Measurements from ENCODE around the gene PROS1. TPM values are rescaled to one million over a fixed set of nuclear protein-coding genes. Genes with fewer than 3 reads are reported as not detected.
A peak's percentile ranks its signal among the peaks of the same experiment; 100 is the strongest.

The PROS1 gene
- total RNA-seq (2021) (0.99 to 1.7 TPM (median 1.7 TPM) in 3 replicates), Bru-seq, nascent RNA (percentile 27 among the genes with signal in this experiment)
- long read RNA-seq, experiment 1, transcript PROS1-202 (15 exons, 3,583 nt) = major isoform, 5 of 6 reads
- long read RNA-seq, experiment 1, partial matches to known transcripts = 0 of 6 reads
- long read RNA-seq, experiment 1, other reads (novel, unspliced or antisense) = 0 of 6 reads
- long read RNA-seq, experiment 2 = 0 reads
- long read RNA-seq, experiment 3 = 0 reads

DNA sequence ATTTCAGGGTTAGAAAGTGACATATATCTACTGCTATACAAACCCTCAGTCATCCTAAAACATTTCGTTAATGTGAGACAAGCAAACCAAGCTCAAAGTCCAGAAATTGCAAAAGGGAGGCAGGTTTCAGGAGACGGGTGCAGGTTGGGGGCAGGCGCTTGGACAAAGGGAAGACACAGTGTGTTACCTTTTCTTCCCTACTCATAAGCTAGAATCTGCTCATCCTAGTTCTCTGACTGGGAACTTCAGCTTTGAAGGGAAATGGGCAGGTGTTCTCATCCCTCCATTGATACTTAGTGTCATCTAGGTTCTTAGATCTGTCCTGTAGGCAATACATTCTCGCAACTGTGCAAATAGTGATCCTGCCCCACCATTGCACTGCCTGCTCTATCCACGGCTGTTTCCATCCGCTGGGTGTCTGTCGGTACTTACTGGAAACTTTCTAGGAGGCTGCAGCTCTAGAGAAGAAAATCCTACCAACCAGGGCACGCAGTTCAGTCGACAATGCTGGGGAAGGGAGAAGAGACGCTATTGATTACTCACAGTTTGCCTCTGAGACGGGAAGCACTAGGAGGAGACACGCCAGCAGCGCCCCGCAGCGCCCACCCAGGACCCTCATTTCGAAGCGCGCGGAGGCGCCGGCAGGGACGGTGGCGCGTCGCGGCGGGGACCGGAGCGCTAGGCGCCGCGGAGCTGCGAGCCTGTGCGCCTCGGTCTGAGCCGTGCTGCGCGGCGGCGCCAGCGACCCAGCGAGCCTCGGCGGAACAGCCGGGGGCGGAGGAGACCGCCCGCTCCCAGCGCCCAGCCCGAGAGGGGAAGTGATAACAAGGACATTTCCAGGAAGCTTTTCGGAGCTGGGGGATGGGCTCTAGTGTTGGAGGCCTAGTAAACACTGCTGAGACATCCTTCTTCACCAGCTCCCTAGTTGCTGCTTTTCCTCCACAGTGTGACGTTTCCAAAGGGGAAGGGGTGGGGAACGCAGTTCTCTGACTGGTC is at the start of gene PROS1:
PROS1 (minus strand) TSS at position 766 of the 996 bp plus-strand sequence; CDS start at position 619, 147 bp downstream.
- Mint-ChIP-seq H3K9me3 (peaks cover 10% of the 10 kb centered on the region), H3K4me1 (peaks cover 10% of the 10 kb centered on the region), H3K27ac (peak within 1 kb of the TSS; percentile 12; the same call in 1 of the 2 replicates), H3K36me3 (no peaks in the 10 kb centered on the region), H3K4me3 (peak within 1 kb of the TSS; percentile 83), H3K27me3 (ENCODE audit: low read depth) (peaks cover 39% of the 10 kb centered on the region)
- POLR2A ChIA-PET = no interaction called here
- DNase-seq (ENCODE audit: low spot score) (peak; percentile 61), ATAC-seq (peak; percentile 95)
- CTCF ChIA-PET = interaction anchor here (0.9 to 1.0 kb wide), 2 partner anchors 12 to 89 kb away, joined by 3 read pairs; partner anchors contain the start of genes DHFR2 and NSUN3
- TF ChIP-seq FOXP1 (CRISPR knock-in tag; IDR thresholded peaks at IDR 0.05; ENCODE audit: borderline replicate concordance) = peak; percentile 15; the same call in 1 of the 2 replicates
- no peak for TF ChIP-seq NFATC4 (CRISPR knock-in tag; IDR thresholded peaks at IDR 0.05)
- TF ChIP-seq OVOL2 (CRISPR knock-in tag; IDR thresholded peaks at IDR 0.05; ENCODE audit: borderline replicate concordance) = no peak
- TF ChIP-seq ZNF317 (CRISPR knock-in tag; IDR thresholded peaks at IDR 0.05; ENCODE audit: borderline replicate concordance, low read depth) = no peak
- no peak for TF ChIP-seq ZNF219 (CRISPR knock-in tag; IDR thresholded peaks at IDR 0.05; ENCODE audit: borderline replicate concordance)
- TF ChIP-seq GABPB1 (CRISPR knock-in tag; IDR thresholded peaks at IDR 0.05) = no peak
- no peak for TF ChIP-seq HMGA2 (CRISPR knock-in tag; IDR thresholded peaks at IDR 0.05)
- peak; percentile 66 for TF ChIP-seq FOXK1 (CRISPR knock-in tag; IDR thresholded peaks at IDR 0.05)
- TF ChIP-seq ZNF396 (CRISPR knock-in tag; IDR thresholded peaks at IDR 0.05; ENCODE audit: borderline replicate concordance) = no peak
- TF ChIP-seq, protein P1, sequence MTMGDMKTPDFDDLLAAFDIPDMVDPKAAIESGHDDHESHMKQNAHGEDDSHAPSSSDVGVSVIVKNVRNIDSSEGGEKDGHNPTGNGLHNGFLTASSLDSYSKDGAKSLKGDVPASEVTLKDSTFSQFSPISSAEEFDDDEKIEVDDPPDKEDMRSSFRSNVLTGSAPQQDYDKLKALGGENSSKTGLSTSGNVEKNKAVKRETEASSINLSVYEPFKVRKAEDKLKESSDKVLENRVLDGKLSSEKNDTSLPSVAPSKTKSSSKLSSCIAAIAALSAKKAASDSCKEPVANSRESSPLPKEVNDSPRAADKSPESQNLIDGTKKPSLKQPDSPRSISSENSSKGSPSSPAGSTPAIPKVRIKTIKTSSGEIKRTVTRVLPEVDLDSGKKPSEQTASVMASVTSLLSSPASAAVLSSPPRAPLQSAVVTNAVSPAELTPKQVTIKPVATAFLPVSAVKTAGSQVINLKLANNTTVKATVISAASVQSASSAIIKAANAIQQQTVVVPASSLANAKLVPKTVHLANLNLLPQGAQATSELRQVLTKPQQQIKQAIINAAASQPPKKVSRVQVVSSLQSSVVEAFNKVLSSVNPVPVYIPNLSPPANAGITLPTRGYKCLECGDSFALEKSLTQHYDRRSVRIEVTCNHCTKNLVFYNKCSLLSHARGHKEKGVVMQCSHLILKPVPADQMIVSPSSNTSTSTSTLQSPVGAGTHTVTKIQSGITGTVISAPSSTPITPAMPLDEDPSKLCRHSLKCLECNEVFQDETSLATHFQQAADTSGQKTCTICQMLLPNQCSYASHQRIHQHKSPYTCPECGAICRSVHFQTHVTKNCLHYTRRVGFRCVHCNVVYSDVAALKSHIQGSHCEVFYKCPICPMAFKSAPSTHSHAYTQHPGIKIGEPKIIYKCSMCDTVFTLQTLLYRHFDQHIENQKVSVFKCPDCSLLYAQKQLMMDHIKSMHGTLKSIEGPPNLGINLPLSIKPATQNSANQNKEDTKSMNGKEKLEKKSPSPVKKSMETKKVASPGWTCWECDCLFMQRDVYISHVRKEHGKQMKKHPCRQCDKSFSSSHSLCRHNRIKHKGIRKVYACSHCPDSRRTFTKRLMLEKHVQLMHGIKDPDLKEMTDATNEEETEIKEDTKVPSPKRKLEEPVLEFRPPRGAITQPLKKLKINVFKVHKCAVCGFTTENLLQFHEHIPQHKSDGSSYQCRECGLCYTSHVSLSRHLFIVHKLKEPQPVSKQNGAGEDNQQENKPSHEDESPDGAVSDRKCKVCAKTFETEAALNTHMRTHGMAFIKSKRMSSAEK (CRISPR knock-in tag; IDR thresholded peaks at IDR 0.05; ENCODE audit: borderline replicate concordance) = no peak
- no peak for TF ChIP-seq PRRX2 (CRISPR knock-in tag; IDR thresholded peaks at IDR 0.05)
- no peak for TF ChIP-seq ZNF232 (CRISPR knock-in tag; IDR thresholded peaks at IDR 0.05)
- TF ChIP-seq, protein P2, sequence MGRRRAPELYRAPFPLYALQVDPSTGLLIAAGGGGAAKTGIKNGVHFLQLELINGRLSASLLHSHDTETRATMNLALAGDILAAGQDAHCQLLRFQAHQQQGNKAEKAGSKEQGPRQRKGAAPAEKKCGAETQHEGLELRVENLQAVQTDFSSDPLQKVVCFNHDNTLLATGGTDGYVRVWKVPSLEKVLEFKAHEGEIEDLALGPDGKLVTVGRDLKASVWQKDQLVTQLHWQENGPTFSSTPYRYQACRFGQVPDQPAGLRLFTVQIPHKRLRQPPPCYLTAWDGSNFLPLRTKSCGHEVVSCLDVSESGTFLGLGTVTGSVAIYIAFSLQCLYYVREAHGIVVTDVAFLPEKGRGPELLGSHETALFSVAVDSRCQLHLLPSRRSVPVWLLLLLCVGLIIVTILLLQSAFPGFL (CRISPR knock-in tag; IDR thresholded peaks at IDR 0.05; ENCODE audit: borderline replicate concordance) = no peak
- TF ChIP-seq, protein P3, sequence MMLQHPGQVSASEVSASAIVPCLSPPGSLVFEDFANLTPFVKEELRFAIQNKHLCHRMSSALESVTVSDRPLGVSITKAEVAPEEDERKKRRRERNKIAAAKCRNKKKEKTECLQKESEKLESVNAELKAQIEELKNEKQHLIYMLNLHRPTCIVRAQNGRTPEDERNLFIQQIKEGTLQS (CRISPR knock-in tag; conservative IDR thresholded peaks at IDR 0.05) = no peak
- TF ChIP-seq ZNF423 (CRISPR knock-in tag; IDR thresholded peaks at IDR 0.05) = peak; percentile 21; the same call in 1 of the 2 replicates
- TF ChIP-seq, protein P4, sequence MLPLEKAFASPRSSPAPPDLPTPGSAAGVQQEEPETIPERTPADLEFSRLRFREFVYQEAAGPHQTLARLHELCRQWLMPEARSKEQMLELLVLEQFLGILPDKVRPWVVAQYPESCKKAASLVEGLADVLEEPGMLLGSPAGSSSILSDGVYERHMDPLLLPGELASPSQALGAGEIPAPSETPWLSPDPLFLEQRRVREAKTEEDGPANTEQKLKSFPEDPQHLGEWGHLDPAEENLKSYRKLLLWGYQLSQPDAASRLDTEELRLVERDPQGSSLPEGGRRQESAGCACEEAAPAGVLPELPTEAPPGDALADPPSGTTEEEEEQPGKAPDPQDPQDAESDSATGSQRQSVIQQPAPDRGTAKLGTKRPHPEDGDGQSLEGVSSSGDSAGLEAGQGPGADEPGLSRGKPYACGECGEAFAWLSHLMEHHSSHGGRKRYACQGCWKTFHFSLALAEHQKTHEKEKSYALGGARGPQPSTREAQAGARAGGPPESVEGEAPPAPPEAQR (CRISPR knock-in tag; IDR thresholded peaks at IDR 0.05) = no peak
- TF ChIP-seq CREB1 (CRISPR knock-in tag; IDR thresholded peaks at IDR 0.05) = no peak
- TF ChIP-seq NR3C1 (CRISPR knock-in tag; conservative IDR thresholded peaks at IDR 0.05; ENCODE audit: low read depth) = no peak
- no peak for TF ChIP-seq CREM (CRISPR knock-in tag; IDR thresholded peaks at IDR 0.05)
- no peak for TF ChIP-seq JAZF1 (CRISPR knock-in tag; IDR thresholded peaks at IDR 0.05)
- TF ChIP-seq NFE2L1 (CRISPR knock-in tag; IDR thresholded peaks at IDR 0.05) = no peak
- TF ChIP-seq IRF2 (CRISPR knock-in tag; IDR thresholded peaks at IDR 0.05; ENCODE audit: borderline replicate concordance, low read depth) = no peak
- TF ChIP-seq, protein P5, sequence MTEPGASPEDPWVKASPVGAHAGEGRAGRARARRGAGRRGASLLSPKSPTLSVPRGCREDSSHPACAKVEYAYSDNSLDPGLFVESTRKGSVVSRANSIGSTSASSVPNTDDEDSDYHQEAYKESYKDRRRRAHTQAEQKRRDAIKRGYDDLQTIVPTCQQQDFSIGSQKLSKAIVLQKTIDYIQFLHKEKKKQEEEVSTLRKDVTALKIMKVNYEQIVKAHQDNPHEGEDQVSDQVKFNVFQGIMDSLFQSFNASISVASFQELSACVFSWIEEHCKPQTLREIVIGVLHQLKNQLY (CRISPR knock-in tag; IDR thresholded peaks at IDR 0.05) = no peak
- TF ChIP-seq, protein P6, sequence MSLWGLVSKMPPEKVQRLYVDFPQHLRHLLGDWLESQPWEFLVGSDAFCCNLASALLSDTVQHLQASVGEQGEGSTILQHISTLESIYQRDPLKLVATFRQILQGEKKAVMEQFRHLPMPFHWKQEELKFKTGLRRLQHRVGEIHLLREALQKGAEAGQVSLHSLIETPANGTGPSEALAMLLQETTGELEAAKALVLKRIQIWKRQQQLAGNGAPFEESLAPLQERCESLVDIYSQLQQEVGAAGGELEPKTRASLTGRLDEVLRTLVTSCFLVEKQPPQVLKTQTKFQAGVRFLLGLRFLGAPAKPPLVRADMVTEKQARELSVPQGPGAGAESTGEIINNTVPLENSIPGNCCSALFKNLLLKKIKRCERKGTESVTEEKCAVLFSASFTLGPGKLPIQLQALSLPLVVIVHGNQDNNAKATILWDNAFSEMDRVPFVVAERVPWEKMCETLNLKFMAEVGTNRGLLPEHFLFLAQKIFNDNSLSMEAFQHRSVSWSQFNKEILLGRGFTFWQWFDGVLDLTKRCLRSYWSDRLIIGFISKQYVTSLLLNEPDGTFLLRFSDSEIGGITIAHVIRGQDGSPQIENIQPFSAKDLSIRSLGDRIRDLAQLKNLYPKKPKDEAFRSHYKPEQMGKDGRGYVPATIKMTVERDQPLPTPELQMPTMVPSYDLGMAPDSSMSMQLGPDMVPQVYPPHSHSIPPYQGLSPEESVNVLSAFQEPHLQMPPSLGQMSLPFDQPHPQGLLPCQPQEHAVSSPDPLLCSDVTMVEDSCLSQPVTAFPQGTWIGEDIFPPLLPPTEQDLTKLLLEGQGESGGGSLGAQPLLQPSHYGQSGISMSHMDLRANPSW (CRISPR knock-in tag; conservative IDR thresholded peaks at IDR 0.05; ENCODE audit: low read depth) = no peak
- no peak for TF ChIP-seq ZNF138 (CRISPR knock-in tag; conservative IDR thresholded peaks at IDR 0.05)
- TF ChIP-seq ZBTB21 (CRISPR knock-in tag; IDR thresholded peaks at IDR 0.05; ENCODE audit: borderline replicate concordance) = no peak
